NCI-H748 treated with DMSO at 0.1 percent for 48 hours (cell line): ENCODE results near the gene IRF7.

ENCODE experiments used
- DNase-seq: peaks from one replicate; lab custom pipeline; 2025; lab: John Stamatoyannopoulos, UW

IRF7 gene

DNA sequence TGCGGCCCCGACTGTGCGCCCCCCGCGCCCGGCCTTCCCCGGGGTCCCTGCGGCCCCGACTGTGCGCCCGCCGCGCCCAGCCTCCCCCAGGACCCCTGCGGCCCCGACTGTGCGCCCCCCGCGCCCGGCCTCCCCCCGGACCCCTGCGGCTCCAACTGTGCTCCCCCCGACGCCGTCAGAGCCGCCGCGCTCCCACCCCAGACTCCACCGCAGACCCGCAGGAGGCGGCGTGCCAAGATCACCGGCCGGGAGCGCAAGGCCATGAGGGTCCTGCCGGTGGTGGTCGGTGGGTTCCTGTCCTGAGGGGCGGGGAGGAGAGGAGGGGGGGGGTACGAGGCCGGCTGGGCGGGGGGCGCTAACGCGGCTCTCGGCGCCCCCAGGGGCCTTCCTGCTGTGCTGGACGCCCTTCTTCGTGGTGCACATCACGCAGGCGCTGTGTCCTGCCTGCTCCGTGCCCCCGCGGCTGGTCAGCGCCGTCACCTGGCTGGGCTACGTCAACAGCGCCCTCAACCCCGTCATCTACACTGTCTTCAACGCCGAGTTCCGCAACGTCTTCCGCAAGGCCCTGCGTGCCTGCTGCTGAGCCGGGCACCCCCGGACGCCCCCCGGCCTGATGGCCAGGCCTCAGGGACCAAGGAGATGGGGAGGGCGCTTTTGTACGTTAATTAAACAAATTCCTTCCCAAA, 24.4 kb upstream of the IRF7 start:
- DNase-seq: no peak

DNA sequence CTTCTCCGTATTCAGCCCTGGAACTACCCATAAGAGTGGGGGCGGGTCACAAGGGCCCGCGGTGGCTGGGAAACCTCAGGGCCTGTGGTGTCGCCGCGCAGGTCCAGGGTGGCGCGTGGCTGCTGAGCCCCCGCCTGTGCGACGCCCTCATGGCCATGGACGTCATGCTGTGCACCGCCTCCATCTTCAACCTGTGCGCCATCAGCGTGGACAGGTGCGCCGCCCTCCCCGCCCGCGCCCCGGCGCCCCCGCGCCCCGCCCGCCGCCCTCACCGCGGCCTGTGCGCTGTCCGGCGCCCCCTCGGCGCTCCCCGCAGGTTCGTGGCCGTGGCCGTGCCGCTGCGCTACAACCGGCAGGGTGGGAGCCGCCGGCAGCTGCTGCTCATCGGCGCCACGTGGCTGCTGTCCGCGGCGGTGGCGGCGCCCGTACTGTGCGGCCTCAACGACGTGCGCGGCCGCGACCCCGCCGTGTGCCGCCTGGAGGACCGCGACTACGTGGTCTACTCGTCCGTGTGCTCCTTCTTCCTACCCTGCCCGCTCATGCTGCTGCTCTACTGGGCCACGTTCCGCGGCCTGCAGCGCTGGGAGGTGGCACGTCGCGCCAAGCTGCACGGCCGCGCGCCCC, 23.7 kb upstream of the IRF7 start:
- DNase-seq: no peak

DNA sequence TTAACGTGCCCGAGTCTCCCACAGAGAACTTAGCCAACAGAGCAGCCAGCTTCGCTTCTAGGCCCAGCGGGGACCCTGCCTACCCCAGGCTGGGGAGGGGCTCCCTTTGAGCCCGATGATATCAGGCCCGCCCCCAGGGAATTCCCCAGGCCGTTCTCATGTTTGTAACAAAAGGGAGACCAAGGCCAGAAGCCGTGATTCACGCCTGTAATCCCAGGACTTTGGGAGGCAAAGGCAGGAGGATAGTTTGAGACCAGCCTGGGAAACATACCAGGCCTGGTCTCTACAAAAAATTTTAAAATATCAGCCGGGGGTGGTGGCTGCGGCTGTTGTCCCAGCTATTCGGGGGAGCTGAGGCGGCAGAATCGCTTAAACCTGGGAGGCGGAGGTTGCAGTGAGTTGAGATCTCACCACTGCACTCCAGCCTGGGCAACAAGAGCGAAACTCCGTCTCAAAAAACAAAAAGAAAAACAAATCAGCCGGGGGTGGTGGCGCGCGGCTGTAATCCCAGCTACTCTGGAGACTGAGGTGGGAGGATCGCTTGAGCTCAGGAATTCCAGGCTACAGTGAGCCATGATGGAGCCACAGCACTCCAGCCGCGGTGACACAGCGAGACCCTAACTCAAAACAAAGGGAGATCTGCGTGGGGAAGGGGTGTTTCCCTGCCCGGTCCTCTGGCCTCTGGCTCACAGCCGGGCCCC, 23.0 kb upstream of the IRF7 start:
- DNase-seq: no peak

DNA sequence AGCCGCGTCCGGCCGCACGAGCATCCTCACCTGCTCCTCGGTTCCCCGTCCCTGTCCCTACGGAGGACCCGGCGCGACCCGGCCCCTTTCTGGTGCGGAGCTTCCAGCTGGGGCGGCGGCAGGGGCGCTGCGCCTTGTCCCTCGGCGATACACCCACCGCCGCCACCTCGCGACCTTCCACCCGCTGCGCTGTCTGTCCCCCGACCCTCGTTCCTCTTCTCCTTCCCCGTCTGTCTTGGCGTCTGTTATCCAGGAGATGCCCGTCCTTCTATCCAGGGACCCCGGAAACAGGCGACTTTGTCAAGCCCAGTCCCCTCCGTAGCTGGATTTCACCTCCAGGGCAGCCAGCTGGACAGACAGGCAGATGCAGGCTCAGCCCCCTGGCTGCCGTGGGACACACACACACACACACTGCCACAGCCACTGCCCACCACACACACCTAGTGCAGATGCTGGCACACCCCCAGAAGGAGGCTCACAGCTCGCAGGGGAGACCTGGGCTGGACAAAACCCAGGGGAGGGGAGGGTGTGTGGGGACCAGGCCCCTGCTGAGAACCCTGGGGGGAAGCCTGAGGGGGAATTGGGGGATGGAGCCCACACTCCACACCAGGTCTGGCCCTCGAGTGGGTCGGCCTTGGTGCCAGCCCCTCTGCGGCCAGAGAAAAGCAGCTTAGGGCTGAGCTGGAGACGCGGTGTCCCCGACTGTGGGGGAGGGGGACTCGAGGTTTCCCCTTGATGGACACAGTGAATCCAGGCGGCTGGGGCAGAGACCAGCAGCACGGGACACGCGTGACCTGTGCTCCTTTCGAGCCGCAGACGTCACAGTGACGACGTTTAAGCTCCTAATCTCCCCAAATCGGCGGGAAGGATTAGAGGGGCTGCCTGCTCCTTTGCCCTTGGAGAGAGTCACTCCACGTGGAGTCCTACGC, 22.1 kb upstream of the IRF7 start:
- DNase-seq: no peak

DNA sequence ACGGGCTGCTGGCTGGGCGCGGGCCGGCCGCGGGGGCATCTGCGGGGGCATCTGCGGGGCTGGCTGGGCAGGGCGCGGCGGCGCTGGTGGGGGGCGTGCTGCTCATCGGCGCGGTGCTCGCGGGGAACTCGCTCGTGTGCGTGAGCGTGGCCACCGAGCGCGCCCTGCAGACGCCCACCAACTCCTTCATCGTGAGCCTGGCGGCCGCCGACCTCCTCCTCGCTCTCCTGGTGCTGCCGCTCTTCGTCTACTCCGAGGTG, 21.5 kb upstream of the IRF7 start:
- no peak for DNase-seq

DNA sequence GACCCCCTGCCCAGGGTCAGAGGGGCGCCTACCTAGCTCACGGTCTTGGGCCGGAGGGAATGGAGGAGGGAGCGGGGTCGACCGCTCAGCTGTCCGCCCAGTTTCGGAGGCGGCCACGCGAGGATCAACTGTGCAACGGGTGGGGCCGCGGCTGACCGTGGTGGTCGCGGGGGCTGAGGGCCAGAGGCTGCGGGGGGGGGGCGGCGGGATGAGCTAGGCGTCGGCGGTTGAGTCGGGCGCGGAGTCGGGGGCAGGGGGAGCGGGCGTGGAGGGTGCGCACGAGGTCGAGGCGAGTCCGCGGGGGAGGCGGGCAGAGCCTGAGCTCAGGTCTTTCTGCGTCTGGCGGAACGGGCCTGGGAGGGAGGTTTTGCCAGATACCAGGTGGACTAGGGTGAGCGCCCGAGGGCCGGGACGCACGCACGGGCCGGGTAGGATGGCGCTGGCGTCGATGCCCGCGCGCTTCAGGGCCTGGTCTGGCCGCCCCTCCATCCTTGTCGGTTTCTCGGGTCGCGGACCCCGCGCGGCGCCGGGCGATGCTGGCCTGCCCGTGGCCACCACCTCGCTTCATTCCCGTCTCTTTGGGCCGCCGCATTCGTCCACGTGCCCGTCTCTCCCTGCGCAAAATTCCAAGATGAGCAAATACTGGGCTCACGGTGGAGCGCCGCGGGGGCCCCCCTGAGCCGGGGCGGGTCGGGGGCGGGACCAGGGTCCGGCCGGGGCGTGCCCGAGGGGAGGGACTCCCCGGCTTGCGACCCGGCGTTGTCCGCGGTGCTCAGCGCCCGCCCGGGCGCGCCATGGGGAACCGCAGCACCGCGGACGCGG, 21.0 kb upstream of the IRF7 start, which contains the start of gene DRD4:
Gene DRD4, plus strand, starts transcription at position 759 of the 822 bp plus-strand sequence. Its CDS starts 36 bp downstream, at position 795.
- DNase-seq: no peak

DNA sequence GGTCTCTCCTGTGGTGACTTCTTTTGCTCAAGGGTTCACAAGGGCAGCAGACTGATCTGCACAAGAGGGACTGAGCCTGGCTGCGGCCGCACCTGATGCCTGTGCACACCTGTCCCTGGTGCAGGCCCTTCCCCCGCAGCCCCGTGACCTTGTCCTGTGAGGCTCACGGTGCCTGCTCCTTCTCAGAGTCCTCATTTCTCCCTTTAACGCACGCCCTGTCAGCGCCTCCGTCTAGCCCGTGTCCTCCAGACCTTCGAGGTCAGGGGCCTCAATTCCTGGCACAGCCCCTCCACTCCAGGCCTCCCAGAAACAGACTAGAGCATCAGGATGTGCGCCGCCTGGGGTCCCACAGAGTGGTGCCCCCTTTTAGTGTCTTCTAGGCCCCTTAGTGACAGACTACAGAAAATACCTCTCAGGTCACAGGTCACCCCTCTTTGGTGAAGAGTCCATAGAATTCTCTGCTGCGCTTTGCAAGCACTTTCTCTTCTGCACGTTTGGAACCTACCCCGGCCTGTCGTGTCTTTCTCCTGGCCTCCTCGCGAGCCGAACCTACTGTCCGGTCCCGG, 20.3 kb upstream of the IRF7 start:
- no peak for DNase-seq

DNA sequence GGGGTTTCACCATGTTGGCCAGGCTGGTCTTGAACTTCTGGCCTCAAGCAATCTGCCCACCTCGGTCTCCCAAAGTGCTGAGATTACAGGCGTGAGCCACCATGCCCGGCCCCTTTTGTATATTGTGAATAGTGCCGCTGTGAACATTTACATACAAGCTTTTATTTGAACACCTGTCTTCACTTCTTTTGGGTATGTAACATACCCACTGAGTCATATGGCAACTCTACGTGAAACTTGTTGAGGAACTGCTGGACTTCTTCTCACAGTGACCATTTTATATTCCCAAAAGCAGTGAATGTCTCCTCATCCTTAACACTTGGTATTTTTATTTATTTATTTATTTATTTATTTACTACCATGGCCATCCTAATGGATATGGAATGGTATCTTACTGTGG, 15.1 kb upstream of the IRF7 start:
- DNase-seq: no peak

DNA sequence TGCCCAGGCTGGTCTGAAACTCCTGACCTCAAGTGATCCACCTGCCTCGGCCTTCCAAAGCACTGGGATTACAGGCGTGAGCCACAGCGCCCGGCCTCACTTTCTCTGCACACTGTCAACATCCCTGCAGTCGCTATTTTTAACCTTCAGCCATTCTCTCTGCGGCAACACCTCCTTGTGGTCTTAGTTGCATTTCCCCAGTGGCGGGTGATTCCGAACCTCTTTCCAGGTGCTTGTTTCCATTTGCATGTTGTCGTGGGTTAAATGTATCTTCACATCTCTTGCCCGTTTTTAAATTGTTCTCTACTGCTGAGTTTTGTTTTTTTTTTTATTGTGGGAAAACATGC, 13.5 kb upstream of the IRF7 start:
- no peak for DNase-seq

DNA sequence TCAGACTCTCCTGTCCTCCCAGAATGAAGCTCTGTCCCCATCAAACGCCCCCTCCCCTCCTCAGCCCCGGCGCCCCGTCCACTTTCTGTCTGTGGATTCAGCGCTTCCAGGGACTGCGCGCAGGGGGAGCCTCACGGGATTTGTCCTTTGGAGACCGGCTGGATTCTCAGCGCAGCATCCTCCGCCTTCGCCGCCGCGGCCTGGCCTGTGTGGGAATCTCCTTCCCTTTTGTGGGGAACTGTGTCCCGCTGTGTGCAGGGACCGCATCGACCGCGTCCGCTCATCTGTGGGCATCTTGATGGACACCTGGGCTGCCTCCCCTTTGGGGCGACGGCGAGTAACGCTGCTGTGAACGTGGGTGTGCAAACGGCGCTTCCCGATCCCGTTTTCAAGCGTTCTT, 12.3 kb upstream of the IRF7 start:
- no peak for DNase-seq

DNA sequence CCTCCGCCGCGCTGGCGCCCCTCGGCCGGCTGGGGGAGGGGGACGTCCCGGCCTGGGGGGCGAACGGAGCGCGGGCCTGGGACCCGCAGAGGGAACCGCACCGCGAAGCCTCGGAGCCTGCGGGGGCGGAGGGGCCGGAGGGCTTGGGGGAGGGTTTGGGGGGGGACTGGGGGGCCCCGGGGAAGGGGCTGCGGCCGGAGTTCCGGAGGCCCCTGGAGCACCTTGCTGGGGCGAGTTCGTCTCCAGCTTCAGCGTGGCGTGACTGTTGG, 11.5 kb upstream of the IRF7 start:
- no peak for DNase-seq

DNA sequence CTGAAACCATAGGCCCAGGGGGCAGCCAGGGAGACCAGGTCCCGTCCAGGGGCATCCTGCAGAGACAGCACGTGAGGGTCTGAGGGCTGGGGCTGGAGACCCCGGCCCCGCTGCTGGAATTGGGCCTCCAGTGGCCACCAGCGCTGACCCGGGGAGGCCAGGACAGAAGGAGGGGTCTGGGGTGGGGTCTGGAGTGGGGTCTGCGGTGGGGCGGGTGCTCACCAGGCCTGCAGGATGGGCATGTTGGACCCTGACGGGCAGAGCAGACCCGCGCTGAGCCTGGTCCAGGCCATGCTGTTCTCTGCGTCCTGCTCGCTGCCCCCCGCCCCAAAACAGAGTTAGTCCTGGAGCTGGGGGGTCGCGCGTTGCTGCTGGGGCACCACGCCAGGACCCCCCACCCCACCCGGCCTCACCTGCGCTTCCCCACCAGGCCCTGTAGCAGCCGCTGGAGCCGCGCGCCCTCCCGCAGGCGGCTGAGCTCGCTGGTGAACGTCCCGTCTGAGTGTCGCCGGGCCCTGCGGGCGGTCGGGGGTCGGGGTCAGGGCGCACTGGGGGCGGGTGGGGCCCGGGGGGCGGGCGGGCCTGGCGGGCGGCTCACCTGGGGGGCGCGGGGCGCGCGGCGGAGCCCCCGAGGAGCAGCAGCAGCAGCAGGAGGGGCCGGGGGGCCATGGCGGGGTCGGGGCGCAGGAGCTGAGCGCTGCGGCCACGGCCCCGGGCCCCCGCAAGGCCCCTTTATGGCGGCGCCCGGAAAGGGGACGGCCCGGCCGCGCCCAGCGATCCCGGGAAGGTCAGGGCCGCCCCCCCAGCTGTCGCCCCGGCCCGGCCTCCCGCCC, 10.9 kb upstream of the IRF7 start, which contains the start of gene SCT:
Gene SCT, minus strand, starts transcription at position 707 of the 833 bp plus-strand sequence. Its CDS starts 38 bp downstream, at position 669.
- DNase-seq: no peak

DNA sequence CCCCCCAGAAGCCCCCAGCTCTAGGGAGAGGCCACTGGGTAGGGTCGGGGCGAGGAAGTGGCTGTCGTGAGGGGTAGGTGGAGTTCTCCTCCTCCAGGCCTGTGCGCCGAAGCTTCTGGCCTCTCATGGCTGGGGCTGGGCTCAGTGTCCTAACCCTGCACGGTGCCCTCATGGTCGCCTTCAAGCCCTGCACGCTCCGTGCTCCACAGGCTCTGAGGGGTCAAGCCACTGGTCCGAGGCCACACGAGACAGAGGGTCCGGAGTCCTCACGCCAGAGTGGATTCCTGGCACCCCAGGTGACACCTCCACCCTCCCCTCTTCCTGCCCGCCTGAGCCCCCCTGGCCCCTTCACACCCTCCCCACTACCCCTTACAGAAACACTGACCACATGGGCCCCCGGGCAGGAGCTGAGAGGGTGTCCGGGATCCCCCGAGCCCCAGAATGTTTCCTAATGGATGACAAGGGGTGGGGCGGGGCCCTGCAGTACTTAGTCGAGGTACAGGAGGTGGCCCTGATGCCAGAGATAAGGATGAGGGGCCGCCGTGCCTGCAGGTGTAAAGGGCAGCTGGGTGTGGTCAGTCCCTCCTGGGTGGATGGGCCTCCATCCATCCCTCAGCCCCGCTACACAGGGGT, 10.0 kb upstream of the IRF7 start:
- no peak for DNase-seq

DNA sequence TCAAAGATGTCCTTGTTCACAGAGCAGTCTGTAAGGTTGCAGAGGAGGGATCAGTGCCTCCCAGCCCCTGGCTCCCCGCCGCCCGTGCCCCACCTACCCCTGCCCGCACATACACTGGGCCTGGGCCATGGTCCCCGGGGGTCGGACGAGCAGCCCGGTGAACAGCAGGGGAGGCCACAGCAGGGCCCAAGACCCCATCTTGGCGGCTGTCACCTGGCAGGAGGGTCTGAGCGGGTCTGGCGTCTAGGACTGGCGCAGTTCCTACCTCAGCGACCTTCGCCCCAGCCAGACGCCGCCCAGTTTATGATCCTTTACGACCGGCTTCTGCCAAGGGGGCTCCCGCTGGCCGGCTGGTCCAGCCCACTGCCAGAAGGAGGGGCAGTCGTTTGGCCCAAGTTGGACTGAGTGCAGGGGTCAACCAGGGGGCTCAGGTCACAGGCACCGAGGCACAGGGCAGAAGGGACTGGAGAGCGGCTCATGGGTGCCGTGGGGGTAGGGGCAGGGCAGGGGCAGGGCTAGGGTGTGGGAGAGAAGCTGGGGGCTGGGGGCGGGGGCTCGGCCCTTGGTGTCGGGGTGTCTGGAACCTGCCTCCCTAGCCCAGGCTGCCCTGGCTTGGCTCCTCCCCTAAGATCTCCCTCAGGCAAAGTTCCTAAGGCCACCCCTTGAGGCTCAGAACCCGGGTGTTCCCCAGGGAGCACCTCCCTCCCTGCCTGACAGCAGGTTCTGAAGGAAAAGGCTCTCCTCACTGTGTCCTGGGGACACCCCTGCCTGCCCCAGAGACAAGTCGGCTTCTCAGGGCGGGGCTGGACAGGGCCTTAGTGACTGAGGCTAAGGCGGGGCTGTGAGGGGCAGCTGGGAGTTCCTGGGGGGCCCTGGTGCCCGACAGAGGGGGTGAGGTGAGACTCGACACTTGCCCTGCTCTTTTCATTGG, 9.2 kb upstream of the IRF7 start, which contains the start of gene CDHR5:
Gene CDHR5, minus strand, starts transcription at position 251 of the 931 bp plus-strand sequence. Its CDS starts 53 bp downstream, at position 198.
- no peak for DNase-seq

DNA sequence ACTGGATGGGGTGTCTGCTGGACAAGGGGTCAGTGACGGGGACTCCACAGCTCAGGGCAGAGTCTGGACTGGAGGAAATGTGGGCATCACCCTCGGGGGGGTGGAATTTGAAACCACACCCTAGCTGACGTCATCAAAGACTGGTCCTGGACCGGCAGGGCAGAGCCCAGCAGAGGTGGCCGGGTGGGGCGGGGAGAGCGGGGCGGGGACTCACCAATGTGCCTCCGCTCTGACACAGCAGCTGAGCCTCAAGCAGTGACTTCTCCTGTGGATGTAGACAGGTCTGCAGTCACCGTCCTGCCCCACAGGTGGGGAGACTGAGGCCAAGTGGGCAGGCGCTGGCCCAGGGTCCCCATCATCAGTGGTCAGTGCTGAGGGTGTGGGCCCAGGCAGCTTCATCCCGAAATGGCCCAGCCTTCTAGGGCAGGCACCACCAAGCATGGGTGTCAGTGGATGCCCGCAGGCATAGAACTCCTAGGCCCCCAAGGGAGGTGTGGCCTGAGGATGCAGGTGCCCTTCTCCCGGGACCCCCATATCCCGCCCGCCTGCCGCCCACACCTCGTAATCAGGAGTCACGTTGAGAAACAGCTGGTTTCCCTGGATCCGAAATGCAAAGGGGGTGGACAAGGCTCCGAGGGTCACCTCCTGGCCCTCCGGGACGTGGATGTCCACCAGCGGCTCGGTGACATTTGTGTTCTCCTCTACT, 8.4 kb upstream of the IRF7 start:
- DNase-seq: no peak

DNA sequence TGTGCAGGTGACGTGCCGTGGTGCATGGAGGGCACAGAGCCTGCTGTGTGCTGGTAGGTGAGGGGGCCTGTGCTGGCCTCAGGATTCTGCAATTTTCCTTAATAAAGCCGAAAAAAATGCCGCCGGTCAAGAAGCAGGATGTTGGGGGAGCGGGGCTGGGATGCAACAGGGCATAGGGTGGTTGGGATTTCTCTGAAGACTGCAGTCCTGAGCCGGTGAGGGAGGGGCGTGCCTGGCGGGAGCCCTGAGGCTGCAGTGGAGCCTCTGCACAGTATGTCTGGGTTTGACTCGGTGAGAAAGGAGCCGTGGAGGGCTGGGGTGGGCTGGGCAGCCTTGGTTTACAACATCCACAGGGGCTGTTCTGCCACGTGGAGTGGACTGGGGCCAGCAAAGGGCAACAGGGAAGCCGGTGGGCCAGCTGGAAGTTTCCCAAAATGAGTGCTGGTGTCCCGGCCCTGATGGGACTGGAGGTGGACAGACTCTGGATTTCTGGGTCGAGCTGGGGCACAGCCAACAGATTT, 7.7 kb upstream of the IRF7 start:
- no peak for DNase-seq

DNA sequence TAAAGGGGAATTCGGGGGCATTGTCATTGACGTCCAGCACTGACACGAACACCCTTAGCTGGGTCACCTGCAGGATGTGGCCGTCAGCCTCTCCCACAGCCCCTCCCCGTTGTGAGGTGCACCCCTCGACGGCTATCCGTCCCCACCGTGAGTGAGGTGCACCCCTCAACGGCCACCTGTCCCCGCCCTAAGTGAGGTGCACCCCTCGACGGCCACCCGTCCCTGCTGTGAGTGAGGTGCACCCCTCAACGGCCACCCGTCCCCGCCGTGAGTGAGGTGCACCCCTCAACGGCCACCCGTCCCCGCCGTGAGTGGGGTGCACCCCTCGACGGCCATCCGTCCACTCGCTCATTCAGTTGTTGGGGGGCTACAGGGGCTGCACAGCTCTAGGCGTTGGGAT, 6.1 kb upstream of the IRF7 start:
- DNase-seq: no peak
